ENCODE measurements around the gene RTKN2.

GRCh38 chr10:62261666-62262065 lies 7.0 kb downstream of the RTKN2 start:
- TF ChIP-seq CTCF (IDR thresholded peaks at IDR 0.05; ENCODE audit: low read depth, low read length), result no peak
- TF ChIP-seq EZH2phosphoT487 (IDR thresholded peaks at IDR 0.05; ENCODE audit: low read depth), result no peak
